Progenitor cell of endocrine pancreas (in vitro differentiated cells): ENCODE measurements around the gene CCL28. TPM values are rescaled to one million over a fixed set of nuclear protein-coding genes. Genes with fewer than 3 reads are reported as not detected.
A peak's percentile ranks its signal among the peaks of the same experiment; 100 is the strongest.

Experiments used
- DNase-seq: peaks from one replicate; pipeline ENCODE4 v3.0.0; 2021; ENCODE audit warnings: low spot score; ENCODE audit not compliant: unreplicated experiment
- H3K27ac Mint-ChIP-seq: 2 replicates; pipeline ENCODE4 v1.8.0; 2021; ENCODE audit warnings: mild to moderate bottlenecking, moderate library complexity, mixed read lengths
- H3K27me3 Mint-ChIP-seq: 2 replicates; pipeline ENCODE4 v1.8.0; 2021; ENCODE audit warnings: mixed read lengths
- H3K36me3 Mint-ChIP-seq: 2 replicates; pipeline ENCODE4 v1.8.0; 2022; ENCODE audit warnings: mixed read lengths; ENCODE audit not compliant: insufficient read depth
- H3K4me1 Mint-ChIP-seq: 2 replicates; pipeline ENCODE4 v1.8.0; 2021; ENCODE audit warnings: low read depth, mixed read lengths
- H3K4me3 Mint-ChIP-seq: 2 replicates; pipeline ENCODE4 v1.8.0; 2021; ENCODE audit warnings: low read depth, mild to moderate bottlenecking, moderate library complexity, mixed read lengths
- H3K9me3 Mint-ChIP-seq: 2 replicates; pipeline ENCODE4 v1.8.0; 2021; ENCODE audit warnings: low read depth, mixed read lengths
- total RNA-seq: library from RNA; stranded (reverse); gene quantifications from 2 replicates; pipeline ENCODE4 v1.2.1, GENCODE V29; 2021
- TF ChIP-seq, protein P1 (sequence below): fragments of 200-600 bp; sonication (generic); IDR thresholded peaks from one replicate; pipeline ENCODE4 v1.5.0; 2021; ENCODE audit warnings: antibody characterized with exemption, mild to moderate bottlenecking; ENCODE audit not compliant: unreplicated experiment

Gene CCL28
- total RNA-seq, 1 donor from 2014 or later: not detected

GRCh38 chr5:43422143-43422542 lies 10.0 kb upstream of the CCL28 start:
- peaks cover 6% of the 10 kb centered on the region for H3K4me1 Mint-ChIP-seq
- H3K9me3 Mint-ChIP-seq: peaks cover 3% of the 10 kb centered on the region
- H3K27ac Mint-ChIP-seq: peak overlapping the region; percentile 50
- TF ChIP-seq, protein P1, sequence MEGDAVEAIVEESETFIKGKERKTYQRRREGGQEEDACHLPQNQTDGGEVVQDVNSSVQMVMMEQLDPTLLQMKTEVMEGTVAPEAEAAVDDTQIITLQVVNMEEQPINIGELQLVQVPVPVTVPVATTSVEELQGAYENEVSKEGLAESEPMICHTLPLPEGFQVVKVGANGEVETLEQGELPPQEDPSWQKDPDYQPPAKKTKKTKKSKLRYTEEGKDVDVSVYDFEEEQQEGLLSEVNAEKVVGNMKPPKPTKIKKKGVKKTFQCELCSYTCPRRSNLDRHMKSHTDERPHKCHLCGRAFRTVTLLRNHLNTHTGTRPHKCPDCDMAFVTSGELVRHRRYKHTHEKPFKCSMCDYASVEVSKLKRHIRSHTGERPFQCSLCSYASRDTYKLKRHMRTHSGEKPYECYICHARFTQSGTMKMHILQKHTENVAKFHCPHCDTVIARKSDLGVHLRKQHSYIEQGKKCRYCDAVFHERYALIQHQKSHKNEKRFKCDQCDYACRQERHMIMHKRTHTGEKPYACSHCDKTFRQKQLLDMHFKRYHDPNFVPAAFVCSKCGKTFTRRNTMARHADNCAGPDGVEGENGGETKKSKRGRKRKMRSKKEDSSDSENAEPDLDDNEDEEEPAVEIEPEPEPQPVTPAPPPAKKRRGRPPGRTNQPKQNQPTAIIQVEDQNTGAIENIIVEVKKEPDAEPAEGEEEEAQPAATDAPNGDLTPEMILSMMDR: no peak
- no peak overlapping the region for H3K4me3 Mint-ChIP-seq
- DNase-seq: no peak
- H3K36me3 Mint-ChIP-seq: no peaks in the 10 kb centered on the region
- no peaks in the 10 kb centered on the region for H3K27me3 Mint-ChIP-seq

DNA sequence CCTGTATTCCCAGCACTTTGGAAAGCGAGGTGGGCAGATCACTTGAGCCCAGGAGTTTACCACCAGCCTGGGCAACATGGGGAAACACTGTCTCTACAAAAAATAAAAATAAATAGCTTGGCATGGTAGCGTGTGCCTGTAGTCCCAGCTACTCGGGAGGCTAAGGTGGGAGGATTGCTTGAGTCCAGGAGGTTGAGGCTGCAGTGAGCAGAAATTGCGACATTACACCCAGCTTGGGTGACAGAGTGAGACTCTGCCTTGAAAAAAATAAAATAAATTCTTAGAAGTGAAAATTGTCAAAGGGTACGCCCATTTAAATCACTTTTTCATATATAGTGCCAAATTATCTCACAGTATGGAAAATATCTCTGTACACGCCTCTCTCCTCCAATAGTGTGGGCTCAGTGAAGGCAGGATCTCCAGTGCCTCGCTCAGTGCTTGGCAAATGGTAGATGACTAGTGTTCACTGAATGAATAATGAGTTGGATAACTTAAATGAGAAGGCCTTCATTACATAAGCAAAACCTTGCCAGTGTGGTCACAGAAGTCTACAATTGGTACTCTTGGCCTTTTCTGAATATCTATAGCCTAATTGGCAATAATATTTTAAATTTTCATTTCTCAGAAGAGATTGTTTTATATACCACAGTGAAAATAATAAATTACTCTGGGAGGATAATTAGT lies 9.4 kb upstream of the CCL28 start:
- peaks cover 6% of the 10 kb centered on the region for H3K4me1 Mint-ChIP-seq
- TF ChIP-seq, protein P1: no peak
- no peaks in the 10 kb centered on the region for H3K36me3 Mint-ChIP-seq
- peaks cover 1% of the 10 kb centered on the region for H3K9me3 Mint-ChIP-seq
- peak overlapping the region; percentile 50 for H3K27ac Mint-ChIP-seq
- no peaks in the 10 kb centered on the region for H3K27me3 Mint-ChIP-seq
- no peak for DNase-seq
- H3K4me3 Mint-ChIP-seq: no peak overlapping the region

DNA sequence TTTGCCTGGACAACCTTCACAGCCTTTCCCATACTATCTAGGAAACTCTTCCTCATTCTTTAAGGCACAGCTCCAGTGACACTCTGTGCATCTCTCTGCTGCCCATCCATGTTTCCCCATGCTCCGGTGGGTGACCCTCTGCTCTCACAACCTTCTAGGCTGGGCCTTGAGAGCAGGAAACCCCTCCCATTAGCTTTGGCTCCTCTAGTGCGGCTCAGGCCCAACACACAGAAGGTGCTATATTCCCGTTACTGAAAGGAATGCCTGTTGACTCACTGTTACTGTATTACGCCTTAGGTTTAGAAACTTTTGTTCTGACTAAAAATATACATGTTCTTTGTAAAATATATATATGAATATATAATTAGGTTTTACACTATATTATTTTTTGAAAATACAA lies 8.1 kb upstream of the CCL28 start:
- TF ChIP-seq, protein P1: no peak
- Mint-ChIP-seq H3K27ac (no peak overlapping the region), H3K27me3 (no peaks in the 10 kb centered on the region), H3K4me3 (no peak overlapping the region), H3K36me3 (no peaks in the 10 kb centered on the region), H3K4me1 (peaks cover 6% of the 10 kb centered on the region), H3K9me3 (no peaks in the 10 kb centered on the region)
- no peak for DNase-seq

GRCh38 chr5:43418561-43418960 lies 6.4 kb upstream of the CCL28 start:
- H3K27me3 Mint-ChIP-seq: no peaks in the 10 kb centered on the region
- TF ChIP-seq, protein P1: no peak
- H3K4me1 Mint-ChIP-seq: peaks cover 6% of the 10 kb centered on the region

DNA sequence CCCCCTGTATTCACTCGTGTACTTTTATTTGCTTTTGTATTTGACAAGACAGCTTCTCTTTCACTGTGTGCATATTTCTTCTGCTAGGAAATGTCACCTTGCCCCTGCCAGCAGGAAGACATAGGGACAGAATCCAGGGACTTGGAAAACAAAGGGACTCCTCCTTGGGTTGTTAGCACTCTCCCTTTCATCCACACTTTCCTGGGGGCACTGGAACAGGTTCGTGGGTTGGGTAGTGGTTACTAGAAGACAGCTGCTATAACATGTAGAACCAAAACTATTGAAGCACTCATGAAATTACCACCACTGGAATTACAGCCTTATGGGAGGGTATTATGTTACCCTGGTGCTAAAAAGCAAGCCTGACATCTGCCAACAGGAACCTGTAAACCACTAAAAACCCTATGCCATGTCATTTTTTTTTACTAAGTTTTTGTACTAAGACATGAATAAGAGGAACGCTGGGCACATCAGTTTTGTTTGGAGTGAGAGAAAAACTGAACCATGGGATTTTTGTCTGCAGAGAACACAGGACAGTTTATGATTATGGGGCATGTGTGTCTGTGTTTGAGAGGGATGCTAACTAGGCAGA lies 4.7 kb upstream of the CCL28 start:
- no peaks in the 10 kb centered on the region for H3K9me3 Mint-ChIP-seq
- H3K4me1 Mint-ChIP-seq: peaks cover 3% of the 10 kb centered on the region
- no peak for DNase-seq
- no peaks in the 10 kb centered on the region for H3K36me3 Mint-ChIP-seq
- no peaks in the 10 kb centered on the region for H3K27me3 Mint-ChIP-seq
- H3K27ac Mint-ChIP-seq: no peak overlapping the region
- no peak overlapping the region for H3K4me3 Mint-ChIP-seq
- TF ChIP-seq, protein P1: no peak

More at GRCh38 chr5:43418561-43418960, 6.4 kb upstream of the CCL28 start:
- Mint-ChIP-seq H3K27ac (no peak overlapping the region), H3K4me3 (no peak overlapping the region), H3K36me3 (no peaks in the 10 kb centered on the region), H3K9me3 (no peaks in the 10 kb centered on the region)
- DNase-seq: no peak
